Measurements from ENCODE around the gene GPR55.

DNA sequence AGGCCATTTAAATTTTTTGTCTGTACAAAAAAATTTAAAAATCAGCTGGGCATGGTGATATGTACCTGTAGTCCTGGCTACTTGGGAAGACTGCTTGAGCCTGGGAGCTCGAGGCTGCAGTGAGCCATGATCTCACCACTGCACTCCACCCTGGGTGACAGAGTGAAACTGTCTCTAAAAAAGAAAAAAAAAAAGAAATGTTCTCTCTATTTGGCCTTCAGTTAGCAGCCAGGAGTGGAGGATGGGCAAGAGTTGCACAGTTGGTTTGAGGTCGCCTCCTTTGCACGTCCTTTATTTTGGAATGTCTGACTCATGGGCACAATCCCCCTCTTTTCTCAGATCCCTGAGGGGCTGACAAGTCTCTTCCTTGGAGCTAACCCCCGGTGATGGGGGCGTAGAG is 34.0 kb downstream of the GPR55 start:
- TF ChIP-seq, protein P1, sequence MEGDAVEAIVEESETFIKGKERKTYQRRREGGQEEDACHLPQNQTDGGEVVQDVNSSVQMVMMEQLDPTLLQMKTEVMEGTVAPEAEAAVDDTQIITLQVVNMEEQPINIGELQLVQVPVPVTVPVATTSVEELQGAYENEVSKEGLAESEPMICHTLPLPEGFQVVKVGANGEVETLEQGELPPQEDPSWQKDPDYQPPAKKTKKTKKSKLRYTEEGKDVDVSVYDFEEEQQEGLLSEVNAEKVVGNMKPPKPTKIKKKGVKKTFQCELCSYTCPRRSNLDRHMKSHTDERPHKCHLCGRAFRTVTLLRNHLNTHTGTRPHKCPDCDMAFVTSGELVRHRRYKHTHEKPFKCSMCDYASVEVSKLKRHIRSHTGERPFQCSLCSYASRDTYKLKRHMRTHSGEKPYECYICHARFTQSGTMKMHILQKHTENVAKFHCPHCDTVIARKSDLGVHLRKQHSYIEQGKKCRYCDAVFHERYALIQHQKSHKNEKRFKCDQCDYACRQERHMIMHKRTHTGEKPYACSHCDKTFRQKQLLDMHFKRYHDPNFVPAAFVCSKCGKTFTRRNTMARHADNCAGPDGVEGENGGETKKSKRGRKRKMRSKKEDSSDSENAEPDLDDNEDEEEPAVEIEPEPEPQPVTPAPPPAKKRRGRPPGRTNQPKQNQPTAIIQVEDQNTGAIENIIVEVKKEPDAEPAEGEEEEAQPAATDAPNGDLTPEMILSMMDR (conservative IDR thresholded peaks at IDR 0.05 in 1 of 2, IDR thresholded peaks at IDR 0.05 in 1 of 2; ENCODE audit: extremely low read depth in 1 of 2, insufficient read depth in 1 of 2, low read depth in 1 of 2, low read length in 2 of 2): no peak
- TF ChIP-seq EZH2 (IDR thresholded peaks at IDR 0.05; ENCODE audit: borderline replicate concordance, low read length): no peak

Data from mammary epithelial cell (primary cell).